GM12878 (cell line): ENCODE data around the gene NDUFA13. TPM values are rescaled to one million over a fixed set of nuclear protein-coding genes. Genes with fewer than 3 reads are reported as not detected.
A peak's percentile ranks its signal among the peaks of the same experiment; 100 is the strongest.

Experiments
- BCL11A ChIP-seq: IDR thresholded peaks from 2 replicates; pipeline ENCODE4 v1.6.1; 2011; ENCODE audit warnings: low read depth, low read length
- CREM ChIP-seq: IDR thresholded peaks from 2 replicates; pipeline ENCODE4 v1.6.1; 2014; ENCODE audit warnings: antibody characterized with exemption, low read depth
- IKZF1 ChIP-seq: fragments of 450-650 bp; conservative IDR thresholded peaks from 2 replicates; pipeline ENCODE4 v1.6.1; 2017; ENCODE audit warnings: antibody characterized with exemption, mild to moderate bottlenecking
- LARP7 ChIP-seq: fragments of 450-650 bp; IDR thresholded peaks from 2 replicates; pipeline ENCODE4 v1.6.1; 2017; ENCODE audit warnings: mild to moderate bottlenecking
- NBN ChIP-seq: fragments of 450-650 bp; IDR thresholded peaks from 2 replicates; pipeline ENCODE4 v1.6.1; 2016
- POLR2AphosphoS2 ChIP-seq: IDR thresholded peaks from 2 replicates; pipeline ENCODE4 v1.6.1; 2011; ENCODE audit warnings: low read depth, mild to moderate bottlenecking, low read length, improper control_type of control experiment, moderate library complexity
- RB1 ChIP-seq: fragments of 450-650 bp; formaldehyde crosslinking; IDR thresholded peaks from 2 replicates; pipeline ENCODE4 v1.6.1; 2017; ENCODE audit warnings: mild to moderate bottlenecking, borderline replicate concordance
- RUNX3 ChIP-seq: IDR thresholded peaks from 2 replicates; pipeline ENCODE4 v1.6.1; 2012; ENCODE audit warnings: low read length, inconsistent platforms
- SMARCA5 ChIP-seq: fragments of 450-650 bp; IDR thresholded peaks from 2 replicates; pipeline ENCODE4 v1.6.1; 2017; ENCODE audit warnings: mild to moderate bottlenecking
- TCF12 ChIP-seq: IDR thresholded peaks from 2 replicates; pipeline ENCODE4 v1.6.1; 2011; ENCODE audit warnings: low read depth, mild to moderate bottlenecking, low read length
- YY1 ChIP-seq: IDR thresholded peaks from 2 replicates; pipeline ENCODE4 v1.6.1; 2011; ENCODE audit warnings: low read depth, mild to moderate bottlenecking, low read length
- ZNF622 ChIP-seq: fragments of 450-650 bp; IDR thresholded peaks from 2 replicates; pipeline ENCODE4 v1.6.1; 2017; ENCODE audit warnings: mild to moderate bottlenecking, inconsistent platforms
- polyA plus RNA-seq, 11 experiments: library from polyadenylated mRNA; depleted of rRNA in 4 of 11; unstranded in 6 of 11; stranded (reverse) in 5 of 11; fragments of >200 nt; fragmentation: Nextera tagmentation in 4 of 11; fragmentation: Illumina TruSeq in 1 of 11; extraction: Ambion mirVana in 4 of 11; extraction: Trizol in 1 of 11; gene quantifications; 1 replicate in 1 of 11; 2 replicates in 10 of 11; pipeline versions ENCODE4 v1.2.1 to v1.2.3, GENCODE V29; 2011 to 2016; ENCODE audit warnings: inconsistent platforms in 2 of 11, missing spikeins in 2 of 11, low read depth in 1 of 11
- total RNA-seq, 4 experiments: library from RNA; depleted of rRNA in 3 of 4; stranded (reverse); fragments of >200 nt in 3 of 4; fragmentation: Illumina TruSeq in 1 of 4; extraction: Trizol in 1 of 4; gene quantifications; 2 replicates each; pipeline versions ENCODE4 v1.2.1 to v1.2.3, GENCODE V29; 2013 to 2021
- TF ChIP-seq, protein P1 (sequence below): fragments of 450-650 bp; IDR thresholded peaks from 2 replicates; pipeline ENCODE4 v1.6.1; 2017; ENCODE audit warnings: mild to moderate bottlenecking, moderate library complexity
- TF ChIP-seq, protein P2 (sequence below): fragments of 150-350 bp; IDR thresholded peaks from 2 replicates; pipeline ENCODE4 v1.6.1; 2014; ENCODE audit warnings: mild to moderate bottlenecking, low read depth, low read length
- TF ChIP-seq, protein P3 (sequence below): fragments of 450-650 bp; IDR thresholded peaks from 2 replicates; pipeline ENCODE4 v1.6.1; 2017; ENCODE audit warnings: mild to moderate bottlenecking, moderate library complexity
- TF ChIP-seq, protein P4 (sequence below), 3 experiments: IDR thresholded peaks in 2 of 3; conservative IDR thresholded peaks in 1 of 3; 2 replicates each; pipeline ENCODE4 v1.5.1; 2011; ENCODE audit warnings: low read depth in 3 of 3, low read length in 3 of 3, mild to moderate bottlenecking in 3 of 3, control low read depth in 2 of 3, moderate library complexity in 2 of 3, inconsistent platforms in 1 of 3, mixed read lengths in 1 of 3; ENCODE audit not compliant: control insufficient read depth in 2 of 3, insufficient read depth in 1 of 3; ENCODE audit errors: extremely low read depth in 1 of 3

Gene NDUFA13
- total and polyA plus RNA-seq, 10 of the 15 experiments (the other 5 are each of a cell fraction or from before 2014, with no cell fraction given), result 224 to 586 (median 456) TPM

DNA sequence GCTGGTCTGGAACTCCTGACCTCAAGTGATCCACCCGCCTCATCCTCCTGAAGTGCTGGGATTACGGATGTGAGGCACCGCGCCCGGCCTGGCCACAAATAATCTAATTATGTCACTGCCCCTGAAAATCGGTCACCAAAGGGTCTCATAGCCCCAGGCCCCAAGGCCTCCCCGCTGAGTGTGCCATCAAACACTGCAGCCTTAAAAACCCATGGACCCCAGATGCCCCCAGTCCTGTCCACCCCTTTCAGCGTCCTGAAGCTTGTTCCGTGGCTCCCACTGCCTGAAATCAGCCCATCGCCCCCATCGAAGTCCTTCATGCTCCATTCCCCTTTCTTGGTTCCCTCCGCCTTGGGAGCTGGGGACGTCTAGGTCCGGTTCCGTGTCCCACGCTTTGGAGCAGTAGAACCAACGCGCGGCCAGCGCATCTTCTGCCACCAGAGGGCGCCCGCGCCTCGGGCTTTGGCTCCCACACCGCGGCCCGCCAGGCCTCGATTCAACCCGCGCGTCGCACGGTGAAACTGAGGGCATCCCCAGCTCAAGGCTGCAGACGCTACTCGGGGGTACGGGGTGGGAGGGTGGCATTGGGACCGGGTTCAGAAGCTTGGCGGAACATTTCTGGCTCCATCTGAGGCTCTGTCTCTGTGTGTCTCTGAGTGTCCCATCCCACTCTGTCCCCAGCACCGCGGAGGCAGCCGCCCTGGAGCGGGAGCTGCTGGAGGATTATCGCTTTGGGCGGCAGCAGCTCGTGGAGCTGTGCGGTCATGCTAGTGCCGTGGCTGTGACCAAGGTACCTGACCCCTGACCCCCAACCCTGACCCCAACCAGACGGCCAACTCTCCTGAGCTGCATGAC lies 16.2 kb downstream of the NDUFA13 start (continued):
- TF ChIP-seq, protein P1, sequence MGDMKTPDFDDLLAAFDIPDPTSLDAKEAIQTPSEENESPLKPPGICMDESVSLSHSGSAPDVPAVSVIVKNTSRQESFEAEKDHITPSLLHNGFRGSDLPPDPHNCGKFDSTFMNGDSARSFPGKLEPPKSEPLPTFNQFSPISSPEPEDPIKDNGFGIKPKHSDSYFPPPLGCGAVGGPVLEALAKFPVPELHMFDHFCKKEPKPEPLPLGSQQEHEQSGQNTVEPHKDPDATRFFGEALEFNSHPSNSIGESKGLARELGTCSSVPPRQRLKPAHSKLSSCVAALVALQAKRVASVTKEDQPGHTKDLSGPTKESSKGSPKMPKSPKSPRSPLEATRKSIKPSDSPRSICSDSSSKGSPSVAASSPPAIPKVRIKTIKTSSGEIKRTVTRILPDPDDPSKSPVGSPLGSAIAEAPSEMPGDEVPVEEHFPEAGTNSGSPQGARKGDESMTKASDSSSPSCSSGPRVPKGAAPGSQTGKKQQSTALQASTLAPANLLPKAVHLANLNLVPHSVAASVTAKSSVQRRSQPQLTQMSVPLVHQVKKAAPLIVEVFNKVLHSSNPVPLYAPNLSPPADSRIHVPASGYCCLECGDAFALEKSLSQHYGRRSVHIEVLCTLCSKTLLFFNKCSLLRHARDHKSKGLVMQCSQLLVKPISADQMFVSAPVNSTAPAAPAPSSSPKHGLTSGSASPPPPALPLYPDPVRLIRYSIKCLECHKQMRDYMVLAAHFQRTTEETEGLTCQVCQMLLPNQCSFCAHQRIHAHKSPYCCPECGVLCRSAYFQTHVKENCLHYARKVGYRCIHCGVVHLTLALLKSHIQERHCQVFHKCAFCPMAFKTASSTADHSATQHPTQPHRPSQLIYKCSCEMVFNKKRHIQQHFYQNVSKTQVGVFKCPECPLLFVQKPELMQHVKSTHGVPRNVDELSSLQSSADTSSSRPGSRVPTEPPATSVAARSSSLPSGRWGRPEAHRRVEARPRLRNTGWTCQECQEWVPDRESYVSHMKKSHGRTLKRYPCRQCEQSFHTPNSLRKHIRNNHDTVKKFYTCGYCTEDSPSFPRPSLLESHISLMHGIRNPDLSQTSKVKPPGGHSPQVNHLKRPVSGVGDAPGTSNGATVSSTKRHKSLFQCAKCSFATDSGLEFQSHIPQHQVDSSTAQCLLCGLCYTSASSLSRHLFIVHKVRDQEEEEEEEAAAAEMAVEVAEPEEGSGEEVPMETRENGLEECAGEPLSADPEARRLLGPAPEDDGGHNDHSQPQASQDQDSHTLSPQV, result peak; percentile 62; the same call in 1 of the 2 replicates
- peak; percentile 75; the same call in 1 of the 2 replicates for TF ChIP-seq SMARCA5
- TF ChIP-seq, protein P2, sequence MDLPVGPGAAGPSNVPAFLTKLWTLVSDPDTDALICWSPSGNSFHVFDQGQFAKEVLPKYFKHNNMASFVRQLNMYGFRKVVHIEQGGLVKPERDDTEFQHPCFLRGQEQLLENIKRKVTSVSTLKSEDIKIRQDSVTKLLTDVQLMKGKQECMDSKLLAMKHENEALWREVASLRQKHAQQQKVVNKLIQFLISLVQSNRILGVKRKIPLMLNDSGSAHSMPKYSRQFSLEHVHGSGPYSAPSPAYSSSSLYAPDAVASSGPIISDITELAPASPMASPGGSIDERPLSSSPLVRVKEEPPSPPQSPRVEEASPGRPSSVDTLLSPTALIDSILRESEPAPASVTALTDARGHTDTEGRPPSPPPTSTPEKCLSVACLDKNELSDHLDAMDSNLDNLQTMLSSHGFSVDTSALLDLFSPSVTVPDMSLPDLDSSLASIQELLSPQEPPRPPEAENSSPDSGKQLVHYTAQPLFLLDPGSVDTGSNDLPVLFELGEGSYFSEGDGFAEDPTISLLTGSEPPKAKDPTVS, result no peak
- no peak for TF ChIP-seq POLR2AphosphoS2
- 0 out of 2 replicates have a peak, but pooled peaks have one; percentile 27 for TF ChIP-seq LARP7
- TF ChIP-seq ZNF622, result no peak
- TF ChIP-seq RUNX3, result 0 out of 2 replicates have a peak, but pooled peaks have one; percentile 22
- peak; percentile 29; the same call in 1 of the 2 replicates for TF ChIP-seq RB1
- TF ChIP-seq YY1, result peak; percentile 80; the same call in 1 of the 2 replicates
- peak; percentile 21; the same call in 1 of the 2 replicates for TF ChIP-seq NBN
- TF ChIP-seq IKZF1, result peak; percentile 37; the same call in 1 of the 2 replicates
- TF ChIP-seq BCL11A, result no peak
- TF ChIP-seq, protein P3, sequence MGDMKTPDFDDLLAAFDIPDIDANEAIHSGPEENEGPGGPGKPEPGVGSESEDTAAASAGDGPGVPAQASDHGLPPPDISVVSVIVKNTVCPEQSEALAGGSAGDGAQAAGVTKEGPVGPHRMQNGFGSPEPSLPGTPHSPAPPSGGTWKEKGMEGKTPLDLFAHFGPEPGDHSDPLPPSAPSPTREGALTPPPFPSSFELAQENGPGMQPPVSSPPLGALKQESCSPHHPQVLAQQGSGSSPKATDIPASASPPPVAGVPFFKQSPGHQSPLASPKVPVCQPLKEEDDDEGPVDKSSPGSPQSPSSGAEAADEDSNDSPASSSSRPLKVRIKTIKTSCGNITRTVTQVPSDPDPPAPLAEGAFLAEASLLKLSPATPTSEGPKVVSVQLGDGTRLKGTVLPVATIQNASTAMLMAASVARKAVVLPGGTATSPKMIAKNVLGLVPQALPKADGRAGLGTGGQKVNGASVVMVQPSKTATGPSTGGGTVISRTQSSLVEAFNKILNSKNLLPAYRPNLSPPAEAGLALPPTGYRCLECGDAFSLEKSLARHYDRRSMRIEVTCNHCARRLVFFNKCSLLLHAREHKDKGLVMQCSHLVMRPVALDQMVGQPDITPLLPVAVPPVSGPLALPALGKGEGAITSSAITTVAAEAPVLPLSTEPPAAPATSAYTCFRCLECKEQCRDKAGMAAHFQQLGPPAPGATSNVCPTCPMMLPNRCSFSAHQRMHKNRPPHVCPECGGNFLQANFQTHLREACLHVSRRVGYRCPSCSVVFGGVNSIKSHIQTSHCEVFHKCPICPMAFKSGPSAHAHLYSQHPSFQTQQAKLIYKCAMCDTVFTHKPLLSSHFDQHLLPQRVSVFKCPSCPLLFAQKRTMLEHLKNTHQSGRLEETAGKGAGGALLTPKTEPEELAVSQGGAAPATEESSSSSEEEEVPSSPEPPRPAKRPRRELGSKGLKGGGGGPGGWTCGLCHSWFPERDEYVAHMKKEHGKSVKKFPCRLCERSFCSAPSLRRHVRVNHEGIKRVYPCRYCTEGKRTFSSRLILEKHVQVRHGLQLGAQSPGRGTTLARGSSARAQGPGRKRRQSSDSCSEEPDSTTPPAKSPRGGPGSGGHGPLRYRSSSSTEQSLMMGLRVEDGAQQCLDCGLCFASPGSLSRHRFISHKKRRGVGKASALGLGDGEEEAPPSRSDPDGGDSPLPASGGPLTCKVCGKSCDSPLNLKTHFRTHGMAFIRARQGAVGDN, result 0 out of 2 replicates have a peak, but pooled peaks have one; percentile 14
- no peak for TF ChIP-seq TCF12
- TF ChIP-seq, protein P4, sequence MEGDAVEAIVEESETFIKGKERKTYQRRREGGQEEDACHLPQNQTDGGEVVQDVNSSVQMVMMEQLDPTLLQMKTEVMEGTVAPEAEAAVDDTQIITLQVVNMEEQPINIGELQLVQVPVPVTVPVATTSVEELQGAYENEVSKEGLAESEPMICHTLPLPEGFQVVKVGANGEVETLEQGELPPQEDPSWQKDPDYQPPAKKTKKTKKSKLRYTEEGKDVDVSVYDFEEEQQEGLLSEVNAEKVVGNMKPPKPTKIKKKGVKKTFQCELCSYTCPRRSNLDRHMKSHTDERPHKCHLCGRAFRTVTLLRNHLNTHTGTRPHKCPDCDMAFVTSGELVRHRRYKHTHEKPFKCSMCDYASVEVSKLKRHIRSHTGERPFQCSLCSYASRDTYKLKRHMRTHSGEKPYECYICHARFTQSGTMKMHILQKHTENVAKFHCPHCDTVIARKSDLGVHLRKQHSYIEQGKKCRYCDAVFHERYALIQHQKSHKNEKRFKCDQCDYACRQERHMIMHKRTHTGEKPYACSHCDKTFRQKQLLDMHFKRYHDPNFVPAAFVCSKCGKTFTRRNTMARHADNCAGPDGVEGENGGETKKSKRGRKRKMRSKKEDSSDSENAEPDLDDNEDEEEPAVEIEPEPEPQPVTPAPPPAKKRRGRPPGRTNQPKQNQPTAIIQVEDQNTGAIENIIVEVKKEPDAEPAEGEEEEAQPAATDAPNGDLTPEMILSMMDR (IDR thresholded peaks at IDR 0.05 in 2 of 3, conservative IDR thresholded peaks at IDR 0.05 in 1 of 3; ENCODE audit: control insufficient read depth in 2 of 3, extremely low read depth in 1 of 3, insufficient read depth in 1 of 3, low read depth in 3 of 3, low read length in 3 of 3), result peak; percentile 95 to 96 (median 95)
- no peak for TF ChIP-seq CREM
